ENCODE results near the gene UFSP2.

UFSP2 gene

DNA sequence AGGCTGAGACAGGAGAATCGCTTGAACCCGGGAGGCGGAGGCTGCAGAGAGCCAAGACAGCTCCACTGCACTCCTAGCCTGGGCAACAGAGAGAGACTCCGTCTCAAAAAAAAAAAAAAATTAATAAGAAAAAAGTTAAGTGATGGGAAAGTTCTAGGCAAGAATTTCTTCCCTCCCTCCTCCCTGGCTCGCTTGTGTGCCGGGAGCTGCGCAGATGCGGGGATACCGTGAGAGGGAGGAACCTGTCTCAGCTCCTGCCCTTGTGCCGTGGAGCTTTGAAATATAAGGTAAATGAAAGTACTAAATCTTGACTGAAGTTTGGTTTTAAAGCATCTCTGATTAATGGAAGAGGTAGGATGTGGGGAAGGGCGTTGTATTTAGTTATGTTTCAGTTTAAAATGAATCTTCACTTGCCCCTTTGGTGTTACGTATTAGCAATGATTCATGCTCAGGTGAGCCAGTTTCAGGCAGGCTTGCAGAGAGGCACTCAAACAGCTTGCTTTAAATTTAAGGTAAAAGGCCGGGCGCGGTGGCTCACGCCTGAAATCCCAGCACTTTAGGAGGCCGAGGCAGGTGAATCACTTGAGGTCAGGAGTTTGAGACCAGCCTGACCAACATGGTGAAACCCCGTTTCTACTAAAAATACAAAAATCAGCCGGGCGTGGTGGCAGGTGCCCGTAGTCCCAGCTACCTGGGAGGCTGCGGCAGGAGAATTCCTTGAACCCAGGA is 1.4 kb upstream of the UFSP2 start:
- no peak for DNase-seq (ENCODE audit: low read depth)

DNA sequence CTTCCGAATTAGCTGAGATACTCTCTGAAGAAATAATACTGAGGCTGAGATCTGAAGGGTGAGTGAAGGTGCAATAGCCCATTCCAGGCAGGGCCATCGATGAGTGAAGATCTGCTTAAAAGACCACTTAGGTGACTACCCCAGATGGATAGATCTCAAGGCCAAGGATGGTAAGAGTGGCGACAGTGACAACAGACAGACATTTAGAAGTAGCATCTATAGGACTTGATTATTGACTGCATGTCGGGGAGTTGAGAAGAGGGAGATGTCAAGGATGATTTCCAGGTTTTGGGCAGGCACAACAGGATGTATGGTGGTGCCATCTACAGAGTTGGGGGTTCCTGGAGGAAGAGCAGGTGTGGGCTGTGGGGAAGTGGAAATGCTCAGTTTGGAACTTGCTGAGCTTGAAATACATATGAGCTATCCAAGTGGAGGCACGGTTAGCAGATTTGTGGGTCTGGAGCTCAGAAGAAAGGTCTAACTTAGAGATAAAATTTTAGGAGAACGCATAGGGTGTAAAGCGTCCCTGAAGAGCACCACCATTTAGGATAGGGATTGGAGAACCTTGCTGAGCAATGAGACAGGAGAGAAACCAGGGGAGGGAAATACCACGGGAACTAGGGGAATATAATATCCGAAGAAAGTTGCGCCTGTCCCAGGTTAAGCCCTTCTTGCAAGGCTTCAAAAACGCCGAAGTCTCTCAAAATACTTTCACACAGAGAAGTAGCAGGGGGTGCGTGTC is 688 bp downstream of the UFSP2 start:
- DNase-seq (ENCODE audit: low read depth): no peak

DNA sequence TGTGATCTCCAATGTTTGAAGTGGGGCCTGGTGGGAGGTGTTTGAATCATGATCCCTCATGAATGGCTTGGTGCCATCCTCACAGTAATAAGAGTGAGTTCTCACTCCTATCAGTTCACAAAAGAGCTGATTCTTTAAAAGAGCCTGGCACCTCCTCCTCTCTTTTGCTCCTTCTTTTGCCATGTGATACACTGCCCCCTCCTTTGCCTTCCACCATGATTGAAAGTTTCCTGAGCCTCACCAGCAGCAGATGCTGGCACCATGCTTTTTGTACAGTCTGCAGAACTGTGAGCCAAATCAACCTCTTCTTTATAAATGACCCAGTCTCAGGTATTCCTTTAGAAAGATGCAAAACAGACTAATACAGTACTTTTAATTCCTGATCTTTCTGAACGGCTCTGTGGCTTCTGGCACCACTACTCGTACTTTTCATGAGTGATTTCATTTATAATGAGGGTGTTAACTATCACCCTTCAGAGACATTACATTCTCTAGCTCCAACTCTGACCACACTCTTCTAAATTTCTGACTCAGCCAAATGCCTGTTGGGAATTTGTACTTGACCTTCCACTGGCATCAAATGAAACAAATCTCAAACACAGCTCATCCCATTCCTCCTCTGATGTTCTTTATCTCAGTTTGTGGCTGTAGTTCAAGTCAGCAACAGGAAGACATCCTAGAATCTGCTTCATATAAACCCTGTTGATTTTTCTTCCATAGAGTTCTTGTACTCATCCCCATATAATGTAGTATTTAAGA is 4.2 kb downstream of the UFSP2 start:
- no peak for DNase-seq (ENCODE audit: low read depth)

DNA sequence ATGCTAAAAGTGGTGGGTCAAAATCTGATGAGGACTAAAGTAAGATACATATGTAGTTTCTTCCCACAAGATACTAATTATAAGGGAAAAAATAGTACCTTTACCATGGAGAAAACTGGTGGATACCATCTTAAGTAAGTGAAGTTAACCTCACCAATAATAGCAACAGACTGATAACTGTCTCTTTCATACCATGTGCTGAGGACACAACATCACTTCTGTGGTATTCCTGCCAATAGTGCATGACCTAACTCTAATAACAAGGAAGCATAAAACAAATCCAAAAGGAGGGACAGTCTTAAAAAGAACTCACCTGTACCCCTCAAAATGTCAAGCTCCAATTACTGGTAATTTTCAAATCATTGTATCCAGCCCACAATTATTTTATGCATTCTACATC is 8.8 kb downstream of the UFSP2 start:
- no peak for DNase-seq (ENCODE audit: low read depth)

DNA sequence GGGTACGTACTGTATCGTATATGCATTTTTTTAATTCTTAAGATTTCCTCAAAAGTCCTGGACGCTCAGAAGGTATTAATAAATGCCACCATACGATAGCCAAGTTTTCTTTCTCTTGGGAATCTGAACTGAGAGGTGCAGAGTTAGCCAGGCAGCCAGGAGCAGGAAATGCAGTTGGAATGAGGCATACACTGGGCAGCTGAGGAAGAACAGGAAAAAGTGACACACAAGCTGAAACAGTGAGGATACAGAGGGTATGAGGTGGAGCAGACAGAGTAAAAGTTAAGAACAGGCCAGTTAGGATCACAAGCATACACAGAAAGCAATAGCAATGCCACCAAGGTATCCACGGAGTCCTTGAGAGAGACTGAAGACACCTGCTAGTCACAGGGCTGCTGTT is 13.4 kb downstream of the UFSP2 start:
- DNase-seq (ENCODE audit: low read depth): no peak

DNA sequence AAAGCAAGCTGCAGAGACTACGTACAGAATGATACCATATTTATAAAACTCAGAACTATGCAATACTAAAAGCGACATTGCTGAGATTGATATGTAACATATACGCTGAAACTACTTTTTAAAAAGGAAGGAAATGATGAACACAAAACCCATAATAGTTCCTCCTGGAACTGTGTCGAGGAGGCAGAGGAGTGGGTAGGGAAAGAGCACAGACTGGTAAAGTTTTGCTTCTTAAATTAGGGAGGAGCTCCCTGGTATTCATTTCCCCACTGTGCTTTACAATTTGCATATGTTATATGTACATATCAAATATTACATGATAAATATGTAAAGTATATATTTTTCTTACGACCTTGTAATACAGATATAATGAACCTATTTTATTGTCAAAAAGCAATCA is 13.9 kb downstream of the UFSP2 start:
- no peak for DNase-seq (ENCODE audit: low read depth)

DNA sequence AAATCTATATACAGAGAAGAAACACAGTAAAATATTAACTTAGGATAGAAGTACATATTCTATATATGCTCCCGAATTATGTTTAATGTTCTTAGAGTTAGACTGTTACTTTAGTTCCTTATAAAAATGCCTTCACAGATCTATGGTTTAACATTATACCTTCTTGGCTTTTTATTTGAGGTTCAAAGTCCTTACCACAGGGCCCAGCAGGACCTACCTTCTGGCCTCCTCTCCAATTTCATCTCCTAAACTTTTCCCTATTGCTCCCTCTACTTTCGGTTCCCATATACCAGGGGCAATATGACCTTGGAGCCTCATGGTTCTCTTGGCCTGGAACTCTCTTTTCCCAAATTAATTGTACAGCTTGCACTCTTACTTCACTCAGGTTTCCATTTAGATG is 17.3 kb downstream of the UFSP2 start:
- DNase-seq (ENCODE audit: low read depth): no peak

DNA sequence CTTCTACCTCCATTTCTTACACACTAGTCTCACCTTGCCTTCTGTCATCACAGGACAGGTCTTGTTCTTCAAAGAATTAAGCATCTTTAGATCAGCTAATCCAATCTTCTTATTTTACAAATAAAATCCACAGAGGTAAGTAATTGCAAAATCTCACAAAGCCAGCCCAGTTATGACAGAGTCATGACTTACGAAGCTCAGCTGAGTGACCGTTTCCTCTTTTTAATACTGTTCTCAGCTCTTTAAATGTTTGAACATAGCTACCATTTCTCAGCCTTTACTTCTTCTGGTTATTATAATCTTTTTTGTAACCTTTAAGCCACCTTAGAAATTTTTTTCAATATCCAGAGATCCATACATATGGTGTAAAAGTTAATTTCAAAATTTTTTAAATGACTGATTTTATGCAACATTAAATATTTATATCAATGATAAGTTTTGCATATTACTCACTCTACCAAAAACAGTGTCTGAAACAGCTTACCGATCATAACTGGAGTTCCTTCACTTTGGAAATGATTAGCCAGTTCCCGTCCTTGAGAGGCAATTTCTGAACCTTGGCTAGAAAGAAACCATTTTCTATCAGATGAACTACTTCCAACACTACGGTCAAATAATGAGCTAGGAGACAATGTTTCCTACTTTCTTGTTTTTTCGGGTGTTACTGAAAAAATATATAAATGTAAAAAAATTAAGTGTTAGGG is 20.3 kb downstream of the UFSP2 start:
- no peak for DNase-seq (ENCODE audit: low read depth)

DNA sequence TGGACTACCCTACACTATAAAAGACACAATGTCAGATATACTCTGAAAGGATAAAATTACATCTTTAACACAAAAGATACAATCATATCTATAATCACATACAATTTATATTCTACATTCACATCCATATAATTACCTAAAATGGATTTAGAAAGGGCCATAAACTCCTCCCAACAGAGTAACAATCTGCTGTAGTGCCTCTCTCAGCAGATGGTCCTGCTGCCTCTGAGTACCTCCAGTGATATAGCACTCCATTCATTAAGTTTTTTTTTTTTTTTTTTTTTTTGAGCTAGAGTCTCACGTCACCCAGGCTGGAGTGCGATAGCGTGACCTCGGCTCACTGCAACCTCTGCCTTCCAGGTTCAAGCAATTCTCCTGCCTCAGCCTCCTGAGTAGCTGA is 21.7 kb downstream of the UFSP2 start:
- no peak for DNase-seq (ENCODE audit: low read depth)

DNA sequence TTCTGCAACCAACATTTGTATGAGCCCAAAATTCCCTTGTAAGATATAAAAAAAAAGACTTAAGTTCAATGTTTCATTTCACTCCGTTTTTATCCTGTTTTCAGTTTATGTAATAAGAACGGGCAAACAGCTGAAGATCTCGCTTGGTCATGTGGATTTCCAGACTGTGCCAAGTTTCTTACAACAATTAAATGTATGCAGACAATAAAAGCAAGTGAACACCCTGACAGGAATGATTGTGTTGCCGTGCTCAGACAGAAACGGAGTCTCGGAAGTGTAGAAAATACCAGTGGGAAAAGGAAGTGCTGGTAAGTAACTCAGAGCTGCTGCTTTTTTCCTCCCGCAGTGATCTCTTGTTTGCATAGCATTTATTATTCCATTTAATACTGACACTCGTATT is 26.3 kb downstream of the UFSP2 start:
- DNase-seq (ENCODE audit: low read depth): no peak

DNA sequence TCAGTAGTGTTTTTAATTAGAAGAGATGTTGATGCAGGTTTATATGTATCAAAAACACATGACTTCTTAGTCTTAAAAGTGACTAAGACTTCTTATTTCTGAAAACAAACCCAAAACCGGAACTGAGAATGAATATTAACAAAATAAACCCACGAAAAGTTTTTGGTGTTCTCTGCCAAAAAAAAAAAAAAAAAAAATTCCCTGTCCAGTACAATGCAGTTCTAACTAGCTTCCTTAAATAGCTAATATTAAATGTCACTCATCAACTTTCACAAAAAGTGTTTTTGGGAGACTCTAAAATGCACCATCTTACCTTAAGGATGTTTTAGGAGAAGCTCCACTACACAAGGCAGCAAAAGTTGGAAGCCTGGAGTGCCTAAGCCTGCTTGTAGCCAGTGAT is 27.1 kb downstream of the UFSP2 start:
- no peak for DNase-seq (ENCODE audit: low read depth)

DNA sequence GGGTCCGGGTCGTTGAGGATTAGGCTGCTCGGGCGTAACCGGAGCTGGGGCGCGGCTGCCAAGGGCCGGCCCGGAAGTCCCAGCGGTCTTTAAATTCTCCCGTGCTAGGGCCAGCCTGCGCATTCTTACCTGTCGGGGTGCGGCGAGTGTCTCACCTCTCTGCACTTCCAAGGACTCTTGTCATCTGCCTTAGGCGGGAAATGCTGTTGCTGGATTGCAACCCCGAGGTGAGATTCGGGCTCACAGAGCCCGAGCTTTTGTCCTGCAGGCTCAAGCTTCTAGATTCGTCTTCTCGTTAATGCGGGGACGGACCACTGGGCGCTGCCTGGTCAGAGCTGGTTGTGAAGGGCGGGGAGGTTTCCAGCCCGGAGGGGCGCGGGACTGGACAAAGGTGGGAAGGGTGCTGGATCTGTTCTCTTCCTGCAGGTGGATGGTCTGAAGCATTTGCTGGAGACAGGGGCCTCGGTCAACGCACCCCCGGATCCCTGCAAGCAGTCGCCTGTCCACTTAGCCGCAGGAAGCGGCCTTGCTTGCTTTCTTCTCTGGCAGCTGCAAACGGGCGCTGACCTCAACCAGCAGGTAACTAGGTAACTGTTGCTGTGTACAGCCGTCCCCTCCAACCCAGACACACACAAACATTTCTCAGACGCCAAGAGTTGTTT is 28.9 kb downstream of the UFSP2 start, which contains the start of gene ANKRD37:
TSS of gene ANKRD37 (plus strand) at position 118 of the 662 bp plus-strand sequence. CDS start at position 201, 83 bp downstream.
- DNase-seq (ENCODE audit: low read depth): no peak

DNA sequence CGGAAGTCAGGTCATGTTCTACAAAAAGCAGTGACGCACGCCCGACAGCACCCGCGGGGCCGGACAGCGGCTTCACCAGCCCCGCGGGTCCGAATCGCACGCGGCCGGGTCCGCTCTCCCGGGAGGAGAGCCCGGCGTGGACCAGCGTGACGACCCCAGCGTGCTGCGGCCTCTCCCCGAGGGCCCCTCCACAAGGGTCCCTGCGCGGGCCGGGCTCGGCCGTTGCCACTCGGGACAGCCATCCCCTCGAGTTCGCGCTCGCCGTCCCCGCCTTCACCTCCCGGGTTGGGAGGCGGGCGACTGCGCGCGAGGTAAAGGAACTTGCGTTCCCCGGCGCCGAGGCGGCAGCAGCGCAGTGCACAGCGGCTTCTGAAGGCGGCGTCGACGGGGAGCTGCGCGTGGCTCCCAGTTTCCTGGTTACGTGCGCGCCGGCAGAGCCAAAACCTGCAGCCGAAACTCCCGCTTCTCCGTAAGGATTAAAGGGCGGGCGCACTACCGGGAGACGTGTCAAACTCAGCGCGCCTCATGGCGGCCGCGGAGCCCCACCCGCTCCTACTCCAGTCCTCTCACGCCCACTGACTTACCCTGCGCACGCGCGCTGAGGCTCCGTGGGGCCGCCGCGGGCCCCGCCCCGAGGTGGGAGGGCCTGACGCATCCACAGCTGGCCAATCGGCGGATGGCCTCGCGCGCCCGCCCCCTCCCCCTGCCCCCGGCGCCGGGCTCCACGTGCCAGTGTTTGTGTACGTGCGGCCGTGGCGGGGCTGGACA is 29.6 kb downstream of the UFSP2 start:
- peak; percentile 96 for DNase-seq (ENCODE audit: low read depth)

DNA sequence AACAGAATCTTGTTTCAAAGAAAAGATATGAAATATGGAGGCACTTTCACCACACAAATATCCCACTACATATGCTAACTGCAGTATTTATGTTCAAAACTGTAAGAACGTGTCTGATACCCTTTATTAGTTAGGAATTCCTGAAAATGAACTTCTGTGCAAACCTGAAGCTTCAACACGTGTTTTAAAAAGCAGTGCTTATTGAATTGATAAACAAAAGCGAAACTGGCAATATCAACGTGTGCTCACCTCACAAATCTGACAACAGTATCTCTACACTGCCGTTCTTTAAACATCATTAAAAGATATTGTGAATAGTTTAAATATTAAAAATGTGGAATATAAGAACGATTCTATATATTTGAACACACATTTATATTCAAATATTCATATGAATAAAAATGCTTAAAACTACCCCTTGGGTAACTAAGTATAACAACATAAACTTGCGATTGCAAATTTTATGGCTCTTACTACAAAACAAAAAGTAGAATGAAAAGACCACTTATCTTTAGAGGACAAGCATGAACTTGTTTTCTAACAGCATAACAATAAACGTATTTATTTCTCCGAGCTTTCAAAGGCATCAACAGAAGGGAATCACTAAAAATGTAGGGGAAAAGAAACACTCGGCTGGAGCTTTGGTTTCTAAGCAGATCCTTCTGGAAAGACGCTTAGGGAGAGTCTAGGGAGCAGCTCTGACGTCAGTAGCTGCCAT is 30.4 kb downstream of the UFSP2 start, which contains the start of gene LRP2BP:
TSS of gene LRP2BP (minus strand) at position 687 of the 718 bp plus-strand sequence. CDS start 17,738 bp downstream, outside the sequence.
- DNase-seq (ENCODE audit: low read depth): no peak

DNA sequence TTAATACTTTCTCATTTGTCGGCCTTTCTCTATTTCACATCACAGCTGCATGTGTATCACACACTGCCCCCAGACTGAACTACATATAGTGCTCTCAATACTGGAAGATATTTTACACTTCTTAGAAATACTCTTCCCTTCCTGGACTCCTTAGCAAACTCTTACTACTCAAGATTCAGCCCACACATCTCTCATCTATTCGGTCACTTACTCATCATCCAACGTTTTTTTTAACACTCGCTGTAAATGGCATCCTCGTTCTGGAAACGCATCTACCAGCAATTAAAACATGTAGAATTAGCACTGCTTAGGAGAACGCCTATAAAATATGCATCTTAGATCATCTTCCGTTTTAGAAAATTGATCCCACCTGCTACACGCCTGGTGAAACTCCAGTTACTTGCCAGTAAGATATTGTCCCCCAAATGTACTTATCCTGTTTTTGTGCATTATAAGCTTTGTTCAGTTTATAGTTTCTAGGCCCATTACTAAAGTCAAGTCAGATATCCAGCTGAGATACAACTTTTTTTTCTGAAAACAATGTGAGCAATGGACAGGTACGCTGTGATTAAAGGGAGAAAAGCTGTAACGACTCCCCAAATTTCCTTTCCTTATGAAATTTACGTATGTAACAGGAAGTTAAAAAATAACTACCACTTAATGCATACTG is 31.1 kb downstream of the UFSP2 start:
- no peak for DNase-seq (ENCODE audit: low read depth)

DNA sequence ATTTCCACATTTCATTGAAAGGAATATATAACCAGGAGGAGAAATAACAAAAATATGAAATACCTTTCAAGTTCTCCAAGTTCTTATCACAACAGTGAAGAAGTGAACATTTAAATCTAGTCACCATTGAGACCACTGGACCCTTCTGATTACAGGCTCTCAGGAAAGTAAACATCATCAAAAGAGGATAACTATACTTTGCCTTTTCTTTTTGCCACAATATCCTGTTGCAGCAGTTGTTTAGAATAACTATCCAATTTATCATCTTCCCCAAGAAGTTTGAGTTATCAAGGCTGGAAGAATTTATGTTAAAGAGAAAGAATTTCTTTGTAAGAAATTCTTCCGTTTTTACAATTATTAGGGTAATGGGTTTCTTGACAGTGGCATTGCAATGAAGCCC is 33.6 kb downstream of the UFSP2 start:
- DNase-seq (ENCODE audit: low read depth): no peak

DNA sequence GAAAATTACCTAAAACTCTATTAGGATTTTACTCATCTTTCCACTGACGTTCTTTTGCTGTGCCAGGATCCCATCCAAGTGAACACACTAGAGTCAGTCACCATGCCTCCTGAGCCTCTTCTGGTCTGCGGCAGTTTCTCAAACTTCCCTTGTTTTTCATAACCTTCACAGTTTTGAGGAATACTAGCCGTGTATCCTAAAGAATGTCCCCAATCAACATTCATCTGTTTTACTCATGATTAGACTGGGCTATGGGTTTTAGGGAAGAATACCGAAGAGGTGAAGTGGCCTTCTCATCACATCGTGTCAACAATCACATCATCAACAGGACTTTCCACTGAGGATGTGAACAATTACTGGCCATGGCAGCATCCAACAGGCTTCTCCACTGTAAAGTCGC is 34.8 kb downstream of the UFSP2 start:
- DNase-seq (ENCODE audit: low read depth): no peak

DNA sequence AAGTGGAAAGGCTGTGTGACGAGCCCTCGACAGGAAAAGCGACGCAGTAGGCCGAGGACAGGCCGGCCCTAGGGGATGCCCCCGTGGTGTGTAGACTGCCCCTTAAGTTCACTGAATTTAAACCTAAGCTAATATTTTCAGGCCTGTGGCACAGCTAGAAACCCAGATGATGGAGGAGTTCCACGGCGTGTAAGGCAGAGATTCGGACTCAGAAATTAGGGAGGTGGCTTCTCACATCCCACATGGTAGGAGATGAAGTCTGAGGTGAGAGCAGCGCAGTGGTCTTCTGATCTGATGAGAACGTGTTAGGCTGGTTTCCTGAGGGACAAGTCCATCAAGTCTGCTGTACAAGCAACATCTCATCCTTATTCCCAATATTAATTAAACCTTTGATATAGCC is 37.8 kb downstream of the UFSP2 start:
- DNase-seq (ENCODE audit: low read depth): no peak

DNA sequence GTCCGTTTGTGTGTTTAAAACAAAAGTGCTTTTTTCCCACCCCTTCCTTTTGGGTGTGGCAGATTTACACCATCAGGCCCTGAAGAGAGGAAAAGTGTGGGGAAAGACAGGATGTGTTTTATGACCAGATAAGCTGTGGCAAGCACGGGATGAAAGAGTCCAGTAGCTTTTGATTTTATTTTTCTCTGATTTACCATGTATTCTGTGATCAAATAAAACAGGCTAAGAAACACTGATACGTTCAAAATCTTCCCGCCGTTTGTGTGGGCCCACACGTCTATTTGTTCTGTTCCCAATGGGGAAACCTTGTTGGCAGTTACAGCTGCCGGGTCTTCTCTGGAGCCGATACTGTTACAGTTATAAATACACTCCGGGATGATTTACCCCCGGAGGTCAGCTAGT is 40.8 kb downstream of the UFSP2 start:
- no peak for DNase-seq (ENCODE audit: low read depth)

DNA sequence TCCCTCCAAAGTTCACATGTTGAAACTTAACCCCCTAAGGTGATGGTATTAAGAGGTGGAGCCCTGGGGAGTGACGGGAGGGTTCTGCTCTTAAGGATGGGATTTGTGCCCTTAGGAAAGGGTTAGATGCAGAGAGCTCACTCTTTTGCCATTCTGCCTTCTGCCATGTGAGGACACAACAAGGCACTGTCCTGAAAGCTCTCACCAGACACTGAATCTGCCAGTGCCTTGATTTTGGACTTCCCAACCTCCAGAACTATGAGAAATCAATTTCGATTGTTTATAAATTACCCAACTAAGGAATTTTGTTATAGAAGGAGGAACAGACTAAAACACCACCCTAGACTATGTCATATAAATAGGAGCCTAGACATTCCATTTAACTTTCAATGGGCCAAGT is 41.7 kb downstream of the UFSP2 start:
- no peak for DNase-seq (ENCODE audit: low read depth)

Measured in activated T-helper 9 cell treated with anti-CD3 and anti-CD28 coated beads, Interleukin-2, amount 50 U/mL, for 16 hours (primary cell).